ENCODE data around the gene ITPKC. TPM values are rescaled to one million over a fixed set of nuclear protein-coding genes. Genes with fewer than 3 reads are reported as not detected.
A peak's percentile ranks its signal among the peaks of the same experiment; 100 is the strongest.

Gene ITPKC
- total and polyA plus RNA-seq, 9 of the 15 experiments (the other 6 are each of a cell fraction or from before 2014, with no cell fraction given) = 0.08 to 9.3 (median 5.8) TPM

- TF ChIP-seq ZNF318 (IDR thresholded peaks at IDR 0.05; ENCODE audit: borderline replicate concordance in 1 of 2, low read depth in 1 of 2) (no peak), ZFX (CRISPR knock-in tag; IDR thresholded peaks at IDR 0.05) (peak; percentile 92), TAL1 (IDR thresholded peaks at IDR 0.05) (peak; percentile 27; the same call in 1 of the 2 replicates), MYC (IDR thresholded peaks at IDR 0.05; ENCODE audit: low read depth, low read length) (peak; percentile 85; the same call in 1 of the 2 replicates), MYC (CRISPR knock-in tag; IDR thresholded peaks at IDR 0.05; ENCODE audit: borderline replicate concordance, low read depth) (no peak), ATF1 (CRISPR knock-in tag; IDR thresholded peaks at IDR 0.05) (no peak), ATF1 (tag; IDR thresholded peaks at IDR 0.05) (0 out of 2 replicates have a peak, but pooled peaks have one; percentile 33), FOSL1 (tag; conservative IDR thresholded peaks at IDR 0.05) (peak; percentile 30; the same call in 1 of the 2 replicates), KLF6 (CRISPR knock-in tag; IDR thresholded peaks at IDR 0.05; ENCODE audit: borderline replicate concordance) (no peak), SMARCB1 (IDR thresholded peaks at IDR 0.05; ENCODE audit: insufficient read length, low read depth) (no peak), E2F6 (IDR thresholded peaks at IDR 0.05; ENCODE audit: borderline replicate concordance in 1 of 2, extremely low read depth in 1 of 2, insufficient read depth in 1 of 2, insufficient read length in 1 of 2, low read depth in 1 of 2, low read length in 1 of 2, poor library complexity in 1 of 2, severe bottlenecking in 1 of 2) (peak; percentile 58 to 59), ZBTB2 (IDR thresholded peaks at IDR 0.05) (peak; percentile 72; the same call in 1 of the 2 replicates), MNT (conservative IDR thresholded peaks at IDR 0.05) (peak in 1 of 2 experiments; percentile 67; a peak in 3 of 4 replicates), ZBTB1 (CRISPR knock-in tag; IDR thresholded peaks at IDR 0.05; ENCODE audit: borderline replicate concordance, low read depth) (no peak)
Observed at GRCh38 chr19:40702337-40703012, 14.4 kb upstream of the ITPKC start (continued).
